H9 (cell line): ENCODE results near the gene RGS3. TPM values are rescaled to one million over a fixed set of nuclear protein-coding genes. Genes with fewer than 3 reads are reported as not detected.

ENCODE experiments used
- DNase-seq: peaks from one replicate; pipeline ENCODE4 v3.0.0-alpha.2; 2017
- H2AFZ ChIP-seq: one replicate; pipeline ENCODE4 v1.6.1; 2013; ENCODE audit warnings: mild to moderate bottlenecking, low read length, control low read depth, moderate library complexity
- H2AK5ac ChIP-seq: 2 replicates; pipeline ENCODE4 v1.6.1; 2013; ENCODE audit warnings: low read length, control low read depth, mixed read lengths; ENCODE audit not compliant: insufficient read length
- H2BK120ac ChIP-seq: one replicate; pipeline ENCODE4 v1.6.1; 2013; ENCODE audit warnings: low read depth, mild to moderate bottlenecking, low read length, control low read depth, inconsistent platforms; ENCODE audit not compliant: poor library complexity, severe bottlenecking
- H2BK12ac ChIP-seq: 2 replicates; pipeline ENCODE4 v1.6.1; 2013; ENCODE audit warnings: low read length, control low read depth, mixed read lengths, low read depth; ENCODE audit not compliant: insufficient read length
- H2BK15ac ChIP-seq: 2 replicates; pipeline ENCODE4 v1.6.1; 2013; ENCODE audit warnings: low read depth, low read length, control low read depth
- H2BK20ac ChIP-seq: one replicate; pipeline ENCODE4 v1.6.1; 2013; ENCODE audit warnings: low read depth, mild to moderate bottlenecking, low read length, control low read depth, inconsistent platforms; ENCODE audit not compliant: poor library complexity, severe bottlenecking
- H2BK5ac ChIP-seq: 2 replicates; pipeline ENCODE4 v1.6.1; 2013; ENCODE audit warnings: low read length, control low read depth, mixed read lengths; ENCODE audit not compliant: insufficient read length
- H3K14ac ChIP-seq: 2 replicates; pipeline ENCODE4 v1.6.1; 2013; ENCODE audit warnings: low read length, control low read depth; ENCODE audit not compliant: insufficient read depth
- H3K18ac ChIP-seq: 2 replicates; pipeline ENCODE4 v1.6.1; 2013; ENCODE audit warnings: low read depth, mild to moderate bottlenecking, mixed read lengths, low read length, control low read depth; ENCODE audit not compliant: insufficient read length
- H3K23ac ChIP-seq: 2 replicates; pipeline ENCODE4 v1.6.1; 2013; ENCODE audit warnings: low read length, control low read depth, mixed read lengths, low read depth; ENCODE audit not compliant: insufficient read length
- H3K23me2 ChIP-seq: 2 replicates; pipeline ENCODE4 v1.6.1; 2013; ENCODE audit warnings: low read depth, mild to moderate bottlenecking, mixed read lengths, low read length, control low read depth; ENCODE audit not compliant: insufficient read length, poor library complexity, severe bottlenecking
- H3K27ac ChIP-seq: 2 replicates; pipeline ENCODE4 v1.5.1; 2013; ENCODE audit warnings: low read length, control low read depth, mixed read lengths, low read depth; ENCODE audit not compliant: insufficient read length
- H3K27me3 ChIP-seq: 2 replicates; pipeline ENCODE4 v1.6.1; 2013; ENCODE audit warnings: low read length, control low read depth, inconsistent platforms; ENCODE audit not compliant: insufficient read depth
- H3K4ac ChIP-seq: 2 replicates; pipeline ENCODE4 v1.6.1; 2013; ENCODE audit warnings: low read depth, mild to moderate bottlenecking, control low read depth, inconsistent platforms, low read length, moderate library complexity
- H3K4me1 ChIP-seq: 2 replicates; pipeline ENCODE4 v1.6.1; 2013; ENCODE audit warnings: low read length, control low read depth, inconsistent platforms; ENCODE audit not compliant: insufficient read depth
- H3K4me2 ChIP-seq: 2 replicates; pipeline ENCODE4 v1.6.1; 2013; ENCODE audit warnings: low read length, control low read depth, mixed read lengths; ENCODE audit not compliant: insufficient read length, insufficient read depth
- H3K56ac ChIP-seq: 2 replicates; pipeline ENCODE4 v1.6.1; 2013; ENCODE audit warnings: low read depth, mild to moderate bottlenecking, mixed read lengths, low read length, control low read depth; ENCODE audit not compliant: insufficient read length
- H3K79me1 ChIP-seq: 2 replicates; pipeline ENCODE4 v1.6.1; 2013; ENCODE audit warnings: low read depth, mild to moderate bottlenecking, moderate library complexity, low read length, control low read depth, inconsistent platforms; ENCODE audit not compliant: insufficient read depth, poor library complexity, severe bottlenecking
- H3K79me2 ChIP-seq: 2 replicates; pipeline ENCODE4 v1.6.1; 2013; ENCODE audit warnings: low read length, control low read depth, inconsistent platforms; ENCODE audit not compliant: insufficient read depth
- H3K9ac ChIP-seq: 2 replicates; pipeline ENCODE4 v1.6.1; 2013; ENCODE audit warnings: low read length, control low read depth, mixed read lengths; ENCODE audit not compliant: insufficient read length; ENCODE audit errors: extremely low read depth
- H3K9me3 ChIP-seq: one replicate; pipeline ENCODE4 v1.6.1; 2013; ENCODE audit warnings: low read depth, low read length, inconsistent platforms; ENCODE audit not compliant: control insufficient read depth
- H3T11ph ChIP-seq: one replicate; pipeline ENCODE4 v1.6.1; 2013; ENCODE audit warnings: mild to moderate bottlenecking, low read length, control low read depth, inconsistent platforms
- H4K20me1 ChIP-seq: one replicate; pipeline ENCODE4 v1.6.1; 2013; ENCODE audit not compliant: control insufficient read depth, insufficient read length, insufficient read depth
- H4K5ac ChIP-seq: 2 replicates; pipeline ENCODE4 v1.6.1; 2013; ENCODE audit warnings: low read depth, mild to moderate bottlenecking, mixed read lengths, low read length, control low read depth; ENCODE audit not compliant: insufficient read length
- H4K8ac ChIP-seq: replicated peaks from 2 replicates; pipeline ENCODE4 v1.6.1; 2013; ENCODE audit warnings: low read length, control low read depth, mixed read lengths, low read depth; ENCODE audit not compliant: insufficient read length
- H4K91ac ChIP-seq: 2 replicates; pipeline ENCODE4 v1.6.1; 2013; ENCODE audit warnings: low read depth, mild to moderate bottlenecking, moderate library complexity, mixed read lengths, low read length, control low read depth; ENCODE audit not compliant: insufficient read length
- H3K27ac Mint-ChIP-seq, 3 experiments: 2 replicates in 2 of 3; 3 replicates in 1 of 3; pipeline ENCODE4 v1.8.0; 2020 to 2021; ENCODE audit warnings: mixed read lengths in 3 of 3, mild to moderate bottlenecking in 1 of 3, moderate library complexity in 1 of 3
- H3K27me3 Mint-ChIP-seq: 2 replicates; pipeline ENCODE4 v1.8.0; 2021; ENCODE audit warnings: low read depth, mild to moderate bottlenecking, moderate library complexity, mixed read lengths
- H3K36me3 Mint-ChIP-seq, 3 experiments: 2 replicates in 2 of 3; 3 replicates in 1 of 3; pipeline ENCODE4 v1.8.0; 2020 to 2021; ENCODE audit warnings: low read depth in 3 of 3, mixed read lengths in 3 of 3; ENCODE audit not compliant: insufficient read depth in 1 of 3
- H3K4me1 Mint-ChIP-seq, 2 experiments: 2 replicates each; pipeline ENCODE4 v1.8.0; 2020; ENCODE audit warnings: mixed read lengths in 2 of 2
- H3K4me3 Mint-ChIP-seq, 2 experiments: 2 replicates in 1 of 2; 3 replicates in 1 of 2; pipeline ENCODE4 v1.8.0; 2020 to 2021; ENCODE audit warnings: mild to moderate bottlenecking in 2 of 2, mixed read lengths in 2 of 2, moderate library complexity in 1 of 2
- H3K9me3 Mint-ChIP-seq, 2 experiments: 2 replicates in 1 of 2; 3 replicates in 1 of 2; pipeline ENCODE4 v1.8.0; 2020; ENCODE audit warnings: mild to moderate bottlenecking in 2 of 2, mixed read lengths in 2 of 2, moderate library complexity in 1 of 2
- CTCF ChIP-seq: fragments of 200-600 bp; sonication (generic); conservative IDR thresholded peaks from 3 replicates; pipeline ENCODE4 v1.8.0; 2021; ENCODE audit warnings: antibody characterized with exemption, mild to moderate bottlenecking
- WGBS: extraction: QIAGEN DNeasy Blood & Tissue Kit; methylation state at CpG from one replicate; pipeline ENCODE4 v1.1.7; 2013; ENCODE audit warnings: missing lambda C conversion rate, low lambda C conversion rate, mixed read lengths; ENCODE audit not compliant: insufficient read length; ENCODE audit errors: extremely low coverage; 5-methylcytosine and 5-hydroxymethylcytosine counted together
- total RNA-seq: library from RNA; stranded (reverse); gene quantifications from 2 replicates; pipeline ENCODE4 v1.2.1, GENCODE V29; 2021

RGS3 gene
- total RNA-seq, 1 experiment from 2014 or later: 13.9 TPM

- no peak overlapping the region for H3T11ph ChIP-seq
- Mint-ChIP-seq H3K4me3 (no peak overlapping the region), H3K27ac (no peak overlapping the region), H3K27me3 (peaks cover 2% of the 10 kb centered on the region; the same call in 1 of the 2 replicates), H3K9me3 (no peaks in the 10 kb centered on the region), H3K4me1 (peaks cover 18 to 23% of the 10 kb centered on the region in 2 experiments), H3K36me3 (no peaks in the 10 kb centered on the region)
- no peak for DNase-seq
- TF ChIP-seq CTCF: no peak
- H3K23me2 ChIP-seq: no peaks in the 10 kb centered on the region
- H3K27ac ChIP-seq: no peak overlapping the region
- H3K79me1 ChIP-seq: no peaks in the 10 kb centered on the region
- H3K9ac ChIP-seq: no peak overlapping the region
- H3K23ac ChIP-seq: no peak overlapping the region
- H2BK120ac ChIP-seq: no peak overlapping the region
- H2BK5ac ChIP-seq: no peak overlapping the region
- WGBS: no CpG with 5 or more reads among the region's 2 CpGs
- H4K20me1 ChIP-seq: no peaks in the 10 kb centered on the region
- no peak overlapping the region for H4K8ac ChIP-seq
- H3K18ac ChIP-seq: no peak overlapping the region
- no peaks in the 10 kb centered on the region; the same call in 1 of the 2 replicates for H3K27me3 ChIP-seq
- H2AFZ ChIP-seq: no peak overlapping the region
- H3K4ac ChIP-seq: no peak overlapping the region
- no peak overlapping the region for H2BK15ac ChIP-seq
- no peak overlapping the region for H2AK5ac ChIP-seq
- H4K91ac ChIP-seq: no peak overlapping the region
- no peak overlapping the region for H4K5ac ChIP-seq
- H2BK12ac ChIP-seq: no peak overlapping the region
- no peak overlapping the region for H3K56ac ChIP-seq
- H2BK20ac ChIP-seq: no peak overlapping the region
- H3K79me2 ChIP-seq: no peaks in the 10 kb centered on the region
- no peak overlapping the region for H3K14ac ChIP-seq
- H3K4me2 ChIP-seq: no peak overlapping the region
- H3K4me1 ChIP-seq: peaks cover 2% of the 10 kb centered on the region; the same call in 1 of the 2 replicates
- H3K9me3 ChIP-seq: no peaks in the 10 kb centered on the region
These were observed 99.3 kb downstream of the RGS3 start for GRCh38 chr9:113562653-113563381.
